ENCODE measurements around the gene IQCK. TPM values are rescaled to one million over a fixed set of nuclear protein-coding genes. Genes with fewer than 3 reads are reported as not detected.

Gene IQCK
- total and polyA plus RNA-seq, 11 donors: 5.6 to 17.4 (median 9.0) TPM

GRCh38 chr16:19808061-19808641 is 90.1 kb downstream of the IQCK start:
- peaks cover 0 to 61% (median 27%) of the 10 kb centered on the region in 12 donors for H3K4me1 ChIP-seq
- no peak for TF ChIP-seq CTCF (IDR thresholded peaks at IDR 0.05)
- no peak for TF ChIP-seq POLR2A (IDR thresholded peaks at IDR 0.05)
- intact Hi-C loops (cut with DNase I): loop anchor here in 5 of 10 donors (5.0 to 10.0 kb wide), 6 partner anchors 53 to 206 kb away; partner anchors contain the start of genes IQCK (in 3 of the 5), KNOP1 (in 3 of the 5) and GPRC5B (in 1 of the 5)
- ATAC-seq (peak in 3 of 4 donors; percentile 31 to 57 (median 53)), DNase-seq (peak in 1 of 5 donors; percentile 33)
- peak overlapping the region in 11 of 12 donors; percentile 16 to 72 (median 58) for H3K27ac ChIP-seq
- H3K9me3 ChIP-seq: peaks cover 0 to 20% (median 4%) of the 10 kb centered on the region in 12 donors
- 38 to 53% (median 47%) methylated on average over 5 of the region's 5 CpGs for WGBS, 4 donors
- no peaks in the 10 kb centered on the region for H3K27me3 ChIP-seq
- H3K4me3 ChIP-seq: no peak overlapping the region
- no peaks in the 10 kb centered on the region for H3K36me3 ChIP-seq

- H3K27ac ChIP-seq: peak overlapping the region in 8 of 12 donors; percentile 33 to 72 (median 66)
- H3K4me1 ChIP-seq: peaks cover 0 to 50% (median 24%) of the 10 kb centered on the region in 12 donors
- 64 to 88% (median 71%) methylated on average over 4 of the region's 4 CpGs for WGBS, 4 donors
- no peaks in the 10 kb centered on the region for H3K36me3 ChIP-seq
- H3K4me3 ChIP-seq: no peak overlapping the region
- peaks cover 0 to 22% (median 6%) of the 10 kb centered on the region in 12 donors for H3K9me3 ChIP-seq
- no peaks in the 10 kb centered on the region for H3K27me3 ChIP-seq
- no peak for TF ChIP-seq POLR2A (IDR thresholded peaks at IDR 0.05)
- TF ChIP-seq CTCF (IDR thresholded peaks at IDR 0.05): no peak
- DNase-seq (peak in 1 of 5 donors; percentile 32), ATAC-seq (peak in 1 of 4 donors; percentile 30)
- intact Hi-C loops (cut with DNase I): loop anchor here in 5 of 10 donors (5.0 to 10.0 kb wide), 6 partner anchors 54 to 207 kb away; partner anchors contain the start of genes IQCK (in 3 of the 5), KNOP1 (in 3 of the 5) and GPRC5B (in 1 of the 5)
These were observed 91.1 kb downstream of the IQCK start for GRCh38 chr16:19809121-19809635.

GRCh38 chr16:19809693-19810092 is 91.6 kb downstream of the IQCK start:
- WGBS, 4 donors: 93 to 96% (median 94%) methylated on average over 9 of the region's 9 CpGs
- no peak for DNase-seq
- intact Hi-C loops (cut with DNase I): loop anchor here in 5 of 10 donors (5.0 to 10.0 kb wide), 9 partner anchors 47 to 207 kb away; partner anchors contain the start of genes IQCK (in 3 of the 5), KNOP1 (in 3 of the 5) and GPRC5B (in 1 of the 5)
- no peak for TF ChIP-seq POLR2A (IDR thresholded peaks at IDR 0.05)
- no peak for TF ChIP-seq CTCF (IDR thresholded peaks at IDR 0.05)
- Histone ChIP-seq H3K4me1 (peaks cover 0 to 45% (median 22%) of the 10 kb centered on the region in 12 donors), H3K27ac (peak overlapping the region in 6 of 12 donors; percentile 33 to 72 (median 62)), H3K27me3 (no peaks in the 10 kb centered on the region), H3K36me3 (no peaks in the 10 kb centered on the region), H3K4me3 (no peak overlapping the region), H3K9me3 (peaks cover 0 to 22% (median 6%) of the 10 kb centered on the region in 12 donors)
- ATAC-seq: no peak

Data from heart left ventricle (tissue), 16 donors.